Endothelial cell of umbilical vein (primary cell): Measurements from ENCODE around the gene KIF3A. TPM values are rescaled to one million over a fixed set of nuclear protein-coding genes. Genes with fewer than 3 reads are reported as not detected.

Experiments
- BruUV-seq: library from RNA; stranded (reverse); fragments of 400-500 nt; replicated peaks from 2 replicates; lab custom pipeline; 2021; lab: Mats Ljungman, UMichigan
- CTCF ChIA-PET: fragments of 300-600, 350-600 bp; sonication (Branson Sonifier 250); formaldehyde crosslinking; loops from one replicate; lab custom pipeline; 2021; ENCODE audit warnings: antibody characterized with exemption, inconsistent platforms; lab: Charles Lee
- POLR2A ChIA-PET: fragments of 300-600, 350-600 bp; sonication (Branson Sonifier 250); formaldehyde crosslinking; loops from one replicate; lab custom pipeline; 2021; ENCODE audit warnings: antibody characterized with exemption, inconsistent platforms; lab: Charles Lee
- DNase-seq: peaks from one replicate; pipeline ENCODE4 v3.0.0-alpha.2; 2011; ENCODE audit warnings: low read depth, low spot score
- FAIRE-seq: peaks from 2 replicates; lab custom pipeline; 2011; peaks lifted over from hg19 to GRCh38; lab: Jason Lieb, UNC
- H2AFZ ChIP-seq: 2 replicates; pipeline ENCODE4 v1.6.0; 2012; ENCODE audit warnings: low read depth, low read length, control low read depth, inconsistent platforms
- H3K27ac ChIP-seq: 2 replicates; pipeline ENCODE4 v1.5.1; 2011; ENCODE audit warnings: low read depth, mild to moderate bottlenecking, control low read depth, low read length, moderate library complexity; ENCODE audit not compliant: insufficient read depth
- H3K27me3 ChIP-seq, 2 experiments: 2 replicates each; pipeline versions ENCODE4 v1.6.0 to v1.6.1; 2011; ENCODE audit warnings: low read length in 2 of 2, mixed read lengths in 1 of 2; ENCODE audit not compliant: control insufficient read depth in 2 of 2, insufficient read depth in 2 of 2
- H3K36me3 ChIP-seq, 2 experiments: 2 replicates in 1 of 2; 3 replicates in 1 of 2; pipeline ENCODE4 v1.5.1; 2011; ENCODE audit warnings: low read length in 2 of 2, mild to moderate bottlenecking in 1 of 2, moderate library complexity in 1 of 2; ENCODE audit not compliant: control insufficient read depth in 2 of 2, insufficient read depth in 2 of 2; ENCODE audit errors: extremely low read depth in 1 of 2
- H3K4me1 ChIP-seq: 3 replicates; pipeline ENCODE4 v1.5.1; 2011; ENCODE audit warnings: mild to moderate bottlenecking, low read length; ENCODE audit not compliant: control insufficient read depth, insufficient read depth; ENCODE audit errors: extremely low read depth
- H3K4me2 ChIP-seq: 2 replicates; pipeline ENCODE4 v1.6.1; 2011; ENCODE audit warnings: low read length, control low read depth, mixed read lengths; ENCODE audit not compliant: insufficient read depth
- H3K4me3 ChIP-seq, 3 experiments: fragments of 200-600 bp in 1 of 3; sonication (generic), shearing (Covaris generic) in 1 of 3; replicated peaks in 1 of 3; 2 replicates each; pipeline ENCODE4 v1.5.1; 2011 to 2016; ENCODE audit warnings: control low read depth in 3 of 3, low read length in 3 of 3, mild to moderate bottlenecking in 2 of 3, inconsistent platforms in 1 of 3, low read depth in 1 of 3, moderate library complexity in 1 of 3; ENCODE audit not compliant: insufficient read depth in 1 of 3
- H3K79me2 ChIP-seq: 2 replicates; pipeline ENCODE4 v1.6.0; 2012; ENCODE audit warnings: low read length, inconsistent platforms; ENCODE audit not compliant: control insufficient read depth, insufficient read depth
- H3K9ac ChIP-seq: replicated peaks from 2 replicates; pipeline ENCODE3; 2011; ENCODE audit warnings: low read length, control low read depth; ENCODE audit not compliant: insufficient read depth; ENCODE audit errors: extremely low read depth
- H3K9me1 ChIP-seq: replicated peaks from 3 replicates; pipeline ENCODE4 v1.6.0; 2011; ENCODE audit warnings: mild to moderate bottlenecking, low read length; ENCODE audit not compliant: control insufficient read depth, insufficient read depth; ENCODE audit errors: extremely low read depth
- H3K9me3 ChIP-seq: replicated peaks from 2 replicates; pipeline ENCODE4 v1.5.1; 2012; ENCODE audit warnings: low read length, inconsistent platforms; ENCODE audit not compliant: control insufficient read depth, insufficient read depth
- H4K20me1 ChIP-seq: replicated peaks from 2 replicates; pipeline ENCODE3; 2011; ENCODE audit warnings: mild to moderate bottlenecking, low read length; ENCODE audit not compliant: control insufficient read depth, insufficient read depth; ENCODE audit errors: extremely low read depth
- CTCF ChIP-seq, 2 donors: IDR thresholded peaks; 1 replicate in 1 of 2; 2 replicates in 1 of 2; pipeline ENCODE4 v1.5.1; 2011; ENCODE audit warnings: low read length in 2 of 2, mild to moderate bottlenecking in 2 of 2, moderate library complexity in 2 of 2, control low read depth in 1 of 2, inconsistent platforms in 1 of 2, low read depth in 1 of 2; ENCODE audit not compliant: insufficient read depth in 1 of 2; ENCODE audit errors: extremely low read depth in 1 of 2
- EZH2 ChIP-seq: IDR thresholded peaks from 2 replicates; pipeline ENCODE4 v1.6.1; 2012; ENCODE audit warnings: borderline replicate concordance, low read depth, mild to moderate bottlenecking, moderate library complexity, low read length, inconsistent platforms; ENCODE audit not compliant: severe bottlenecking
- FOS ChIP-seq: IDR thresholded peaks from 2 replicates; pipeline ENCODE4 v1.6.1; 2011; ENCODE audit warnings: mild to moderate bottlenecking, low read length, moderate library complexity, borderline replicate concordance; ENCODE audit not compliant: insufficient read depth
- GATA2 ChIP-seq: IDR thresholded peaks from 2 replicates; pipeline ENCODE4 v1.7.0; 2011; ENCODE audit warnings: low read depth, mild to moderate bottlenecking, moderate library complexity, mixed read lengths, low read length; ENCODE audit not compliant: insufficient read length, insufficient read depth
- JUN ChIP-seq: IDR thresholded peaks from 2 replicates; pipeline ENCODE4 v1.6.1; 2011; ENCODE audit warnings: borderline replicate concordance, low read depth; ENCODE audit not compliant: insufficient read length, insufficient read depth
- MAX ChIP-seq: IDR thresholded peaks from 2 replicates; pipeline ENCODE4 v1.6.1; 2011; ENCODE audit not compliant: insufficient read depth, insufficient read length
- MYC ChIP-seq: IDR thresholded peaks from one replicate; pipeline ENCODE4 v1.6.1; 2011; ENCODE audit warnings: mild to moderate bottlenecking, low read depth, low read length
- POLR2A ChIP-seq: IDR thresholded peaks from 2 replicates; pipeline ENCODE4 v1.6.1; 2012; ENCODE audit warnings: low read depth, mild to moderate bottlenecking, control low read depth, low read length
- POLR2AphosphoS5 ChIP-seq: IDR thresholded peaks from 2 replicates; pipeline ENCODE4 v1.6.1; 2012; ENCODE audit warnings: low read depth, mild to moderate bottlenecking, control low read depth, low read length, moderate library complexity; ENCODE audit not compliant: insufficient read depth
- dilution Hi-C: fragments of 300-500 bp; cut with MboI; formaldehyde crosslinking; loops from one replicate; pipeline ENCODE4 v1.15.0; 2019; ENCODE audit warnings: low sequenced_read_pairs; ENCODE audit not compliant: extremely low pct_ligation_motif_present
- intact Hi-C: fragments of 100-400 bp; cut with micrococcal nuclease; formaldehyde crosslinking; loops from one replicate; pipeline ENCODE4 v1.10.0; 2022
- polyA plus RNA-seq, 4 experiments: library from polyadenylated mRNA; depleted of rRNA in 3 of 4; stranded (reverse) in 3 of 4; unstranded in 1 of 4; fragments of >200 nt; gene quantifications; 2 replicates each; pipeline versions ENCODE4 v1.2.1 to v1.2.3, GENCODE V29; 2011 to 2012; ENCODE audit warnings: missing spikeins in 1 of 4
- total RNA-seq: library from RNA; stranded (reverse); gene quantifications from 2 replicates; pipeline ENCODE4 v1.2.3, GENCODE V29; 2021

The KIF3A gene
- total and polyA plus RNA-seq, 2 donors (not counting 3 experiments of a cell fraction or from before 2014, with no cell fraction given) = 3.3 to 11.2 TPM

GRCh38 chr5:132781029-132781428, 43.7 kb upstream of the KIF3A start:
- H3K9me1 ChIP-seq = no peaks in the 10 kb centered on the region
- intact Hi-C loops (no loop called here), dilution Hi-C loops (no loop called here)
- H3K9me3 ChIP-seq = no peaks in the 10 kb centered on the region
- H3K4me1 ChIP-seq = peaks cover 23% of the 10 kb centered on the region
- H3K4me3 ChIP-seq = no peak overlapping the region
- H3K9ac ChIP-seq = no peak overlapping the region
- H3K27ac ChIP-seq = no peak overlapping the region
- no peak overlapping the region for H2AFZ ChIP-seq
- TF ChIP-seq CTCF (IDR thresholded peaks at IDR 0.05; ENCODE audit: extremely low read depth in 1 of 2, insufficient read depth in 1 of 2, low read depth in 1 of 2, low read length in 2 of 2) = no peak
- TF ChIP-seq POLR2A = no peak
- no peak for TF ChIP-seq EZH2
- TF ChIP-seq MYC = no peak
- no peak for TF ChIP-seq FOS
- no peak for TF ChIP-seq GATA2
- TF ChIP-seq POLR2AphosphoS5 = no peak
- TF ChIP-seq JUN = no peak
- TF ChIP-seq MAX = no peak
- H3K4me2 ChIP-seq = no peak overlapping the region
- no peaks in the 10 kb centered on the region for H4K20me1 ChIP-seq
- DNase-seq = no peak
- no peaks in the 10 kb centered on the region for H3K36me3 ChIP-seq
- no TSS peak for BruUV-seq
- no peak for FAIRE-seq
- POLR2A ChIA-PET = no interaction called here
- H3K27me3 ChIP-seq = no peaks in the 10 kb centered on the region
- CTCF ChIA-PET = interaction anchor here (1.4 to 1.7 kb wide), 3 partner anchors 34 to 48 kb away, joined by 3 to 11 read pairs (median 6); partner anchors contain the start of gene CCNI2
- peaks cover 5% of the 10 kb centered on the region for H3K79me2 ChIP-seq
